GM18526 (cell line): ENCODE measurements around the gene TMEM41A.

Experiments used
- POLR2A ChIP-seq: IDR thresholded peaks from 3 replicates; pipeline ENCODE4 v1.6.1; 2011; ENCODE audit not compliant: insufficient read length; ENCODE audit errors: extremely low read depth

TMEM41A gene

DNA sequence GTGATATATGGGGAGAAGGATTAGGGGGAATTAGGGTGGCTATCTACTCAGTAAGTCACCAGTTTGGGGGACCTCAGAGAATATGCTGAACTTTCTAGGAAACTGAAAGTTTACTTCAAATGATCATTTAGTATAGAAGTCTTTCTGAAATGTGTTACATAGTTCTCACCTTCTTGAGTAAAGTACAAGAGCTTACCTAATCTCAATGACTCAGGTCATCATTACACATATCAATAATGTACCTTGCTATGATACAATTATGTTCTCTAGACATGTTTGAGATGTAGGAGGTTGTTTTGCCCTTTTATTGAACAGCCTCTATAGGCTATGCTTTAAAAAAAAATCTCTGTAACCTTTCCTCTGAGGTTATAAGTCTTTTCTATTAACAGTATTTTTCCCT is 50.7 kb downstream of the TMEM41A start:
- no peak for TF ChIP-seq POLR2A

DNA sequence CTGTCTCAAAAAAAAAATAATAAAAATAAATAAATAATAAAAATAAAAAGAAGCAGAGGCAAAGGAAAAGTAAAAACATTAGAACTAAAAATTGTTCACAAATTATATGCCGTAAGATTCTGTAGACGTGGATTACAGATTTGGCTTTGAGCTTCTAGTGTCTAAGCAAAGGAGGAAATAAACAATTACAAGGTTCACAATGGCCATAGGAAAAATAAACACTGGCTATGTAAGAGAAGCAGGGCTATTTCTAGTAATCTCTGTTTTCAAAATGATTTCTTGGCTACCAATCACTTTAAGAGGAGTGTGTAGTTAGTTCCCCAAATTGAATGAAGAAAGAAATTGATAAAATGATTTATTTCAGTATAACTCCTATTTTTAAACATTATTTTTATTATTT is 54.5 kb downstream of the TMEM41A start:
- no peak for TF ChIP-seq POLR2A

DNA sequence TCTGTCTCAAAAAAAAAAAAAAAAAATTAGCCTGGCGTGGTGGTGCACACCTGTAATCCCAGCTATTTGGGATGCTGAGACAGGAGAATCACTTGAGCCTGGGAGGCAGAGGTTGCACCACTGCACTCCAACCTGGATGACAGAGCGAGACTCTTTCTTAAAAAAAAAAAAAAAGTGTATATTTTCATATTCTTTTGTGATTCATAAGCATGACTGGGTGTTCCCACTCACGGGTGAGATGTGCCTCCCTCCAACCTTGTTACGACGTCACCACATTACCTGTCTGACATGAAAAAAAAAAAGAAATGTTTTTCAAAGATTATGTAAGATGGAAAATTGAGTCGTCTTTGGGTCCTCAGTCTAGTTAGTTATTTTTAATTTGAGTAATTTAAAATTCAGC is 56.8 kb downstream of the TMEM41A start:
- TF ChIP-seq POLR2A = no peak

DNA sequence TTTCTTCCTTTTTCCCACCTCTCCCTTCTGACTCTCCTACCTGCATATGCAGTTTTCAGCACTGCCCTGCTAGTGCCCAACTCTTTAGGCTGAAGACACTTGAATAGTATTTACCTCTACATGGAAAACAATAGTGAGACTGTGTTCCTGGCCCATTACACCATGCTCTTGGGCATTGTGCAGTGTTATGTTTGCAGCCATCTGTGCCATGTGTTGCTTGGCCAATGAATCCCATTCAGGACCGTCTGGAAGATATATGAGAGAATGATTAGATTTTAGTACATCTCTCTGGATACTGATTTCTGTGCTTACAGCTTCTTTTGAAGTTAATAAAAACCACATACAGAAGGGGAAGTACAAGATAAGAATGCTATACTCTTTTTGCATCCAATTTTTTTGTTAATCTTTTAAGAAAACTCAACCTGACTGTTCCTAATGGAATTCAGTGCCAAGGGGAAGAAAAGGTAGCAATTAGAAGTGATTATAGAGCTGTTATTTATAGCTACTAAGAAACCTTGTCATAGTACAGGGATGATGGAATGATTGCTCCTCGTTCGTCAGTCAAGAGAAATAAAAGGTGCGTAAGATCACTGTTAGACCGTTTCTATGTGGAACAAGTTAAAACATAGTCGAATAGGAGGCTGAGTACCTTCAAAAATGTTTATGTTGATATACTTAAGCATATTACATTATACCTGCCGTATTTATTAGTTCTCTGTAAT is 58.9 kb downstream of the TMEM41A start:
- no peak for TF ChIP-seq POLR2A
